NCI-H82 treated with DMSO at 0.1 percent for 48 hours (cell line): ENCODE data around the gene LRRC37B.
"Not testable (repeated sequence)": the region's sequence is repeated elsewhere in the genome, so short reads cannot be mapped to it uniquely, and the experiment has no call there.

Source experiments
- DNase-seq: peaks from one replicate; lab custom pipeline; 2025; ENCODE audit not compliant: unreplicated experiment; lab: John Stamatoyannopoulos, UW

Gene LRRC37B

GRCh38 chr17:32006957-32007462 lies at the start of gene LRRC37B:
LRRC37B (plus strand) TSS chr17:32007383; CDS start chr17:32021393, 14,010 bp downstream.
- DNase-seq: peak; percentile 63

GRCh38 chr17:31964131-31964530 lies 43.1 kb upstream of the LRRC37B start:
- not testable (repeated sequence) for DNase-seq

DNA sequence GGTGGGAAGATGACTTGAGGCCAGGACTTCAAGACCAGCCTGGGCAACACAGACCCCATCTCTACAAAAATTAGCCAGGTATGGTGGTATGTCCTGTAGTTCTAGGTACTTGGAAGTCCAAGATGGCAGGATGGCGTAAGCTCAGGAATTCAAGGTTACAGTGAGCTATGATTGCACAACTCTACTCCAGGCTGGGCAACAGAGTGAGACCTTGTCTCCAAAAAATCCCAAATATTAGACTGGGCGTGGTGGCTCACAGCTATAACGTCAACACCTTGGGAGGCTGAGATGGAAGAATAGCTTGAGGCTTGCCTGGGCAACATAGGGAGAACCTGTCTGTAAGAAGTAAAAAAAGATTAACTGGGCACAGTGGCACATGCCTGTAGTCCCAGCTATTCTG lies 39.5 kb upstream of the LRRC37B start:
- DNase-seq: no peak

DNA sequence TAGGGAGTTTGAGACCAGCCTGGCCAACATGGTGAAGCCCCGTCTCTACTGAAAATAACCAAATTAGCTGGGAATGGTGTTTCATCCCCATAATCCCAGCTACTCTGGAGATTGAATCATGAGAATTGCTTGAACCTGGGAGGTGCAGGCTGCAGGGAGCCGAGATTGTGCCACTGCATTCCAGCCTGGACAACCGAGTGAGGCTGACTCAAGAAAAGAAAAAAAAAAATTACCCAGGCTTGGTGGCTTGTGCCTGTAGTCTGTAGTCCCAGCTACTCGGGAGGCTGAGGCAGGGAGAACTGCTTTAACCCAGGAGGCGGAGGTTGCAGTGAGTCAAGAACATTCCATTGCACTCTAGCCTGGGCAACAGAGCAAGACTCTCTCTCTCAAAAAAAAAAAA lies 36.8 kb upstream of the LRRC37B start:
- DNase-seq: not testable (repeated sequence)

GRCh38 chr17:31974269-31975071 lies 32.7 kb upstream of the LRRC37B start:
- not testable (repeated sequence) for DNase-seq

DNA sequence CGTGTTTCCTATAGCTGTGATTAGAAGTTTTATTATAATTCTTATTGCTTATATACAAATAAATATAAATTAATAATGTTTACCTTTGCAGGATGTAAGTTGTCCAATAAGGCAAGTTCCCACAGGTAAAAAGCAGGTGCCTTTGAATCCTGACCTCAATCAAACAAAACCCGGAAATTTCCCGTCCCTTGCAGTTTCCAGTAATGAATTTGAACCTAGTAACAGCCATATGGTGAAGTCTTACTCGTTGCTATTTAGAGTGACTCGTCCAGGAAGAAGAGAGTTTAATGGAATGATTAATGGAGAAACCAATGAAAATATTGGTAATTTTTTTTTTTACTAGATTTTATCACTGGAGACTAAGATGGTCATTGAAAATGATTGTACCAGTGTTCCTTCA lies 31.8 kb upstream of the LRRC37B start:
- DNase-seq: not testable (repeated sequence)

GRCh38 chr17:31991821-31992220 lies 15.4 kb upstream of the LRRC37B start:
- DNase-seq: not testable (repeated sequence)

- no peak for DNase-seq
Observed at GRCh38 chr17:31997005-31997404, 10.2 kb upstream of the LRRC37B start.

GRCh38 chr17:32007463-32008298 lies 498 bp downstream of the LRRC37B start:
- DNase-seq: peak; percentile 31

GRCh38 chr17:32009262-32009542 lies 2.0 kb downstream of the LRRC37B start:
- DNase-seq: no peak

DNA sequence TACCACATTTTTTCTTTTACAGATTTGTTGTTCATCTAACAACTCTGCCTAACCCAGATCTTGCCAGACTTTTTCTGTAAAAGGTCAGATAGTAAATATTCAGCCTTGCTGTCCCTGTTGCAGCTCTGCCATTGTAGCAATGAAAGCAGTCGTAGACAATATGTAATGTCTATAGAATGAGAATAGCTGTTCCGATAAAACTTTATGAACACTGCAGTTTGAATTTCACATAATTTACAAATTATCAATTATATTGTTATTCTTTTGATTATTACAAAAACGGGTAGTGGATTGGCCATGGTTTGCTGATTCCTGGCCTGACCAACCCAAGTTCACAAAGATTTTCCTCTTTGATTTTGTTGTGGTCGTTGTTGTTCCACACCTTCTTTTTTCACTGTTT lies 2.9 kb downstream of the LRRC37B start:
- DNase-seq: no peak

GRCh38 chr17:32015245-32016013 lies 8.2 kb downstream of the LRRC37B start:
- no peak for DNase-seq

GRCh38 chr17:32016231-32016630 lies 9.0 kb downstream of the LRRC37B start:
- no peak for DNase-seq

- DNase-seq: no peak
Observed at GRCh38 chr17:32019228-32019627, 12.0 kb downstream of the LRRC37B start.

GRCh38 chr17:32020943-32021614 lies 13.9 kb downstream of the LRRC37B start:
- DNase-seq: no peak

GRCh38 chr17:32021615-32021955 lies 14.4 kb downstream of the LRRC37B start:
- DNase-seq: no peak

GRCh38 chr17:32022554-32022953 lies 15.4 kb downstream of the LRRC37B start:
- DNase-seq: not testable (repeated sequence)

DNA sequence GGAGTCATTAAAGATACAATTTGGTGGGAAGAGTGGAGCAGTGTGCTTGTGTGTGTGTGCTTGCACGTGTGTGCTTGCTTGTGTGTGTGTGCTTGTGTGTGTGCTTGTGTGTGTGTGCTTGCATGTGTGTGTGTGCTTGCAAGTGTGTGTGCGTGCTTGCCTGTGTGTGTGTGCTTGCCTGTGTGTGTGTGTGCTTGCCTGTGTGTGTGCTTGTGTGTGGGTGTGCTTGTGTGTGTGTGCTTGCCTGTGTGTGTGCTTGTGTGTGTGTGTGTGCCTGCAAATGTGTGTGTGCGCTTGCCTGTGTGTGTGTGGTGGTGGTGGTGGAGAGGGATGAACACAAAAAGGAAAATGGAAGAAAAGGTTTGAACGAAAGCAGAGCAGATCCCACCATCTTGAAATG lies 20.1 kb downstream of the LRRC37B start:
- DNase-seq: not testable (repeated sequence)

GRCh38 chr17:32033223-32033622 lies 26.0 kb downstream of the LRRC37B start:
- no peak for DNase-seq

DNA sequence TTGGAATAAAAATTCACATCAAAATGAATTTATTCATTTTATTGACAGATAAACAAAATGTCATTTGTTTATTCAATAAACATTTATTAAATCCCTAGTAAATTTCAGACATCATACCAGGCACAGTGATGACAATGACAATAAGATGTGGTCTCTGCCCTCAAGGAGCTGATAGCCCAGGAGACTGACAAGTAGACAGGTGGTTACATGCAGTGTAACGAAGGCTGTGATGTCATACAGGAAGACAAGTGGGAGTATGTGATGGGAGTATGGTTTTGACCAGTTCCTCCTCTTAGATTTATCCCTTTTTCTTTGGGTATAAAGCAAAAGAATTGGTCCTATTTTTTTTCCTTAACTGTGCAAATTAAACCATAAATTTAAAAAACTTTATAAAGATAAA lies 26.6 kb downstream of the LRRC37B start:
- DNase-seq: not testable (repeated sequence)

GRCh38 chr17:32040246-32040645 lies 33.1 kb downstream of the LRRC37B start:
- not testable (repeated sequence) for DNase-seq
